HepG2 (cell line): Measurements from ENCODE around the gene CTNNBL1.

Experiments
- ATF2 ChIP-seq: sonication (generic); formaldehyde crosslinking; IDR thresholded peaks from 2 replicates; pipeline ENCODE4 v1.4.0; 2020; ENCODE audit warnings: missing genetic modification reagents
- ATF7 ChIP-seq, 2 experiments: fragments of 450-650 bp in 1 of 2; sonication (generic) in 1 of 2; formaldehyde crosslinking in 1 of 2; IDR thresholded peaks; 2 replicates each; pipeline versions ENCODE4 v1.4.0 to v1.6.1; 2016 to 2020; ENCODE audit warnings: antibody characterized with exemption in 1 of 2, mild to moderate bottlenecking in 1 of 2, missing genetic modification reagents in 1 of 2
- CEBPB ChIP-seq: IDR thresholded peaks from 2 replicates; pipeline ENCODE4 v1.6.1; 2011; ENCODE audit warnings: low read depth, low read length, improper control_type of control experiment, borderline replicate concordance
- CTCF ChIP-seq: sonication (generic); formaldehyde crosslinking; IDR thresholded peaks from 2 replicates; pipeline ENCODE4 v1.5.0; 2020; ENCODE audit warnings: mild to moderate bottlenecking, missing genetic modification reagents, moderate library complexity
- DR1 ChIP-seq: sonication (generic); formaldehyde crosslinking; IDR thresholded peaks from 2 replicates; pipeline ENCODE4 v1.8.0; 2021; ENCODE audit warnings: mild to moderate bottlenecking, missing genetic modification reagents, inconsistent platforms
- EP300 ChIP-seq, 3 experiments: sonication (generic) in 1 of 3; formaldehyde crosslinking in 1 of 3; IDR thresholded peaks; 2 replicates each; pipeline versions ENCODE4 v1.5.1 to v1.6.1; 2011 to 2020; ENCODE audit warnings: low read depth in 2 of 3, low read length in 2 of 3, borderline replicate concordance in 1 of 3, improper control_type of control experiment in 1 of 3, mild to moderate bottlenecking in 1 of 3, missing genetic modification reagents in 1 of 3, moderate library complexity in 1 of 3
- HCFC1 ChIP-seq: fragments of 150-350 bp; IDR thresholded peaks from 2 replicates; pipeline ENCODE4 v1.6.1; 2014; ENCODE audit warnings: low read depth, low read length
- MXI1 ChIP-seq: IDR thresholded peaks from 3 replicates; pipeline ENCODE4 v1.6.1; 2012; ENCODE audit warnings: low read depth, low read length, inconsistent platforms, borderline replicate concordance
- MYC ChIP-seq: sonication (generic); formaldehyde crosslinking; IDR thresholded peaks from 2 replicates; pipeline ENCODE4 v1.9.0; 2021; ENCODE audit warnings: missing genetic modification reagents, borderline replicate concordance
- SATB2 ChIP-seq: sonication (generic); formaldehyde crosslinking; IDR thresholded peaks from 2 replicates; pipeline ENCODE4 v1.5.0; 2020; ENCODE audit warnings: missing genetic modification reagents
- ZNF234 ChIP-seq: sonication (generic); formaldehyde crosslinking; conservative IDR thresholded peaks from 2 replicates; pipeline ENCODE4 v1.5.1; 2020; ENCODE audit warnings: mild to moderate bottlenecking, missing genetic modification reagents
- ZNF333 ChIP-seq: sonication (generic); formaldehyde crosslinking; IDR thresholded peaks from 2 replicates; pipeline ENCODE4 v1.4.0; 2020; ENCODE audit warnings: mild to moderate bottlenecking, missing genetic modification reagents, borderline replicate concordance
- ZSCAN20 ChIP-seq: sonication (generic); formaldehyde crosslinking; IDR thresholded peaks from 2 replicates; pipeline ENCODE4 v1.4.0; 2020; ENCODE audit warnings: missing genetic modification reagents, mild to moderate bottlenecking, borderline replicate concordance
- ZZZ3 ChIP-seq: sonication (generic); formaldehyde crosslinking; IDR thresholded peaks from 2 replicates; pipeline ENCODE4 v1.4.0; 2020; ENCODE audit warnings: missing genetic modification reagents, mild to moderate bottlenecking, borderline replicate concordance

DNA sequence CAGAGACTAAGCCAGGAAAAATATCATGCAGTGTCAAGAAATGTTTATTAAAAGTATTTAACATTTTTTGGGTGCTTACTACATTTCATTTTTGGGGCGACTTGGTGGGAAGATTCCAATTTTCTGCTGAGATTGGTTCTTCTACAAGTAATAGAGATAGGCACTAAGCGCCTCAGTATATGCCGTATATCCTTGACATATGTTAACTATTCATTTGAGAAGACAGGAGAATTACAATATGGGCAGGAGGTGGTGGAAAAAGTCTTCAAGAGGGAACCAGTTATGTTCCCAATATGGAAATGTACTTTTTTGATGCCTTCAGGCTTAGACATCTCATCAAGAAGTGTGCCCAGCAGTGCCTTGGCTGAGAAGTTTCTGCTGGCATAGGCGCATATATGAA lies 6.5 kb downstream of the CTNNBL1 start:
- TF ChIP-seq ZZZ3 (no peak), ZNF333 (no peak), EP300 (IDR thresholded peaks at IDR 0.05; ENCODE audit: low read depth in 2 of 2, low read length in 2 of 2) (no peak), EP300 (CRISPR knock-in tag; IDR thresholded peaks at IDR 0.05; ENCODE audit: borderline replicate concordance) (no peak), SATB2 (no peak), MYC (CRISPR knock-in tag) (no peak), MXI1 (no peak), HCFC1 (no peak), CTCF (CRISPR knock-in tag) (no peak), ATF2 (CRISPR knock-in tag) (no peak), ATF7 (IDR thresholded peaks at IDR 0.05) (no peak), ATF7 (CRISPR knock-in tag; IDR thresholded peaks at IDR 0.05) (no peak), ZSCAN20 (CRISPR knock-in tag) (no peak), DR1 (CRISPR knock-in tag) (no peak), CEBPB (no peak), ZNF234 (no peak)
